Endothelial cell of umbilical vein (primary cell): ENCODE measurements around the gene CYB5R2.

Source experiments
- CTCF ChIP-seq, 2 donors: IDR thresholded peaks; 1 replicate in 1 of 2; 2 replicates in 1 of 2; pipeline ENCODE4 v1.5.1; 2011; ENCODE audit warnings: low read length in 2 of 2, mild to moderate bottlenecking in 2 of 2, moderate library complexity in 2 of 2, control low read depth in 1 of 2, inconsistent platforms in 1 of 2, low read depth in 1 of 2; ENCODE audit not compliant: insufficient read depth in 1 of 2; ENCODE audit errors: extremely low read depth in 1 of 2
- POLR2A ChIP-seq: IDR thresholded peaks from 2 replicates; pipeline ENCODE4 v1.6.1; 2012; ENCODE audit warnings: low read depth, mild to moderate bottlenecking, control low read depth, low read length
- TF ChIP-seq, protein P1 (sequence below): IDR thresholded peaks from 2 replicates; pipeline ENCODE4 v1.6.1; 2011; ENCODE audit not compliant: insufficient read depth, insufficient read length

DNA sequence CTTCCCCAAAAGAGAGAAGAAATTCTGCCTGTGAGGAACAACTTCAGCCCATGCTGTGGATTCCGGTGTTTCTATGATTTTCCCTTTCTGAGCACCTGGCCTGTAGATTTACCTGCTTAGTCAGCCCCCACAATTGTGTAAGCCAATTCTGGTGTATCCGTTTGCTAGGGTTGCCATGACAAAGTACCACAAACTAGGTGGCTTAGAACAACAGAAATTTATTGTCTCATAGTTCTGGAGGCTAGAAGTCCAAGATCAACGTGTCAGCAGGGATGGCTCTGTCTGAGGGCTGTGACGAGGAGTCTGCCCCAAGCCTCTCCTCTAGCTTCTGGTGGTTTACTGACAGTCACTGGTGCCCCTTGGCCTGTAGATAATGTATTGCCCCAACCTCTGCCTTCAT lies 15.9 kb upstream of the CYB5R2 start:
- TF ChIP-seq CTCF (IDR thresholded peaks at IDR 0.05; ENCODE audit: extremely low read depth in 1 of 2, insufficient read depth in 1 of 2, low read depth in 1 of 2, low read length in 2 of 2) (no peak), POLR2A (no peak)
- TF ChIP-seq, protein P1, sequence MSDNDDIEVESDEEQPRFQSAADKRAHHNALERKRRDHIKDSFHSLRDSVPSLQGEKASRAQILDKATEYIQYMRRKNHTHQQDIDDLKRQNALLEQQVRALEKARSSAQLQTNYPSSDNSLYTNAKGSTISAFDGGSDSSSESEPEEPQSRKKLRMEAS = no peak
